GM21423 (cell line): Measurements from ENCODE around the gene CTNNB1.

Experiments used
- ATAC-seq: cut with Tn5 transposase; IDR thresholded peaks from one replicate; pipeline ENCODE4 v1.9.1; 2021; ENCODE audit warnings: mild to moderate bottlenecking, moderate library complexity; ENCODE audit not compliant: unreplicated experiment

CTNNB1 gene

GRCh38 chr3:41213588-41213987 lies 14.3 kb downstream of the CTNNB1 start:
- no peak for ATAC-seq

DNA sequence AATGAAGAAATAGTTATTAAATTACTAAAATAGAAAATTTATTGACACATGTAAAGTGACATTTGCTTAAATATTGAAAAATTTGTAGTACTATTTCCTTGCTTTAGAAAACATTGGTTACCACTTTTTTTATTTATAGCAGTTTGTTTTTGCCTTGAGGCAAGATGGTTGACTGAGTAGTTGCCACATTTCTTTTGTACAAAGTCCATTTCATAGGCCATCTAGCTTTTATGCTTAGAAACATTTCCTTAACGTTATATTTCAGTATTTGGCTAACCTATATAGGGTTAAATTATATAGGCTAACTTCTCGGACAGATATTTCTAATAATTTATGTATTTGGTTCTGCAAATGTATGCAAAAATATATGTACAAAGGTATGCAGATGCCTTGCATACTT lies 17.1 kb downstream of the CTNNB1 start:
- ATAC-seq: no peak

GRCh38 chr3:41216993-41217392 lies 17.7 kb downstream of the CTNNB1 start:
- ATAC-seq: no peak

DNA sequence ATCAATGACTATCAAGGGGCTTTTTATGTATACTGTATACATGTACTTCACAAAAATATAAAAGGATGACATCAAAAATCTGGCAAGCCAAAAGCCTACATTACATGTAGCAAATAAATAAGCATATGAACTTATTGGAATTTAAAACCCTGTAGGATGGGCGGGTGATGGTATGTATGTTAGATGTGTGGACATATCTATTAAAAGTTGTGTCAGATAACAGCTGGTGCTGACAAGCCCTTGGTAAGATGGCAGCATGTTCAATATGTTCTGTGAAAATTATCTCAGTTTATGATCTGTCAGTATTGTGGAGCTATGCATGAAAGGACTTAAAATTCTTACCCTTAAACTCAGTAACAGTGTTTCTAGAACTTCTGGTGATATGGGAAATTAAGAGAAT lies 20.1 kb downstream of the CTNNB1 start:
- no peak for ATAC-seq

GRCh38 chr3:41220906-41221677 lies 21.8 kb downstream of the CTNNB1 start:
- ATAC-seq: no peak

- ATAC-seq: no peak
Measured at GRCh38 chr3:41222012-41222411, 22.7 kb downstream of the CTNNB1 start.

DNA sequence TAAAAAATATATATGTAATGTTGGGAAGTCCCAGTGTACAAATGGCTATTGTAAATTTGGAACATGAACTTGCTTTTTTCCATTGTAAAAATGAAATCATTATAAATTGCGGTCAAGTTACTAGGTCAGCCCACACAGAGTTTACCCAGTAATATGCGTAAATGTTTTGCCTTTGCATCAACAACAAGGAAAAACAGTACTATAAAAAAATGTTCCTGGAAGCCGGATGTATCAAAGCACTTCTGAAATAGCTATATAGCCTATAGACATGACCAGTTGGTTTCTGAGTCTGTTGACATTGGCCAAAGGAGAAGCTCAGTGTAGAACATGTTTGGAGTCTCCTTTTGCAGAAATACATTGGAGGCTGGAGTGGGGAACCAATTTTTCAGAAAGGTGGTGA lies 23.2 kb downstream of the CTNNB1 start:
- no peak for ATAC-seq

DNA sequence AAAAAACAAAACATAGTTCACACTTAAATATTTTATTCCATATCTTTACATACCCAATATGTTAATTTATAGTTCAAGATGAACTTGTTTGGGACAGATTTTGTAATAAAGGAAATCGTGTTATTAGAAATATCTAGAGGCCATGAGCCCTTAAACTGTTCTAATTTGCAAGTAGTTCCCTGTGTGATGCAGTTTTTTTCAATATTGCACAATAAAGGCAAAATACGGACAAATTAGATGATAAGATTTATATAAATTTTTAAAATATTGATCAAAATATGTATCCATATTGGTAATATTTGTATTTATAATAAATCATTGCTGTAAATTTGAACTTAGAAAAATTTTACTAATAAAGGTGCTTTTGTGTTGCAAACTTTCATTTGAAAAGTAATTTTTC lies 23.8 kb downstream of the CTNNB1 start:
- no peak for ATAC-seq

- ATAC-seq: no peak
Measured at GRCh38 chr3:41223691-41224090, 24.4 kb downstream of the CTNNB1 start.

DNA sequence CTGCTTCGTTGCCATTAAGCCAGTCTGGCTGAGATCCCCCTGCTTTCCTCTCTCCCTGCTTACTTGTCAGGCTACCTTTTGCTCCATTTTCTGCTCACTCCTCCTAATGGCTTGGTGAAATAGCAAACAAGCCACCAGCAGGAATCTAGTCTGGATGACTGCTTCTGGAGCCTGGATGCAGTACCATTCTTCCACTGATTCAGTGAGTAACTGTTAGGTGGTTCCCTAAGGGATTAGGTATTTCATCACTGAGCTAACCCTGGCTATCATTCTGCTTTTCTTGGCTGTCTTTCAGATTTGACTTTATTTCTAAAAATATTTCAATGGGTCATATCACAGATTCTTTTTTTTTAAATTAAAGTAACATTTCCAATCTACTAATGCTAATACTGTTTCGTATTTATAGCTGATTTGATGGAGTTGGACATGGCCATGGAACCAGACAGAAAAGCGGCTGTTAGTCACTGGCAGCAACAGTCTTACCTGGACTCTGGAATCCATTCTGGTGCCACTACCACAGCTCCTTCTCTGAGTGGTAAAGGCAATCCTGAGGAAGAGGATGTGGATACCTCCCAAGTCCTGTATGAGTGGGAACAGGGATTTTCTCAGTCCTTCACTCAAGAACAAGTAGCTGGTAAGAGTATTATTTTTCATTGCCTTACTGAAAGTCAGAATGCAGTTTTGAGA lies 25.0 kb downstream of the CTNNB1 start:
- ATAC-seq: no peak

DNA sequence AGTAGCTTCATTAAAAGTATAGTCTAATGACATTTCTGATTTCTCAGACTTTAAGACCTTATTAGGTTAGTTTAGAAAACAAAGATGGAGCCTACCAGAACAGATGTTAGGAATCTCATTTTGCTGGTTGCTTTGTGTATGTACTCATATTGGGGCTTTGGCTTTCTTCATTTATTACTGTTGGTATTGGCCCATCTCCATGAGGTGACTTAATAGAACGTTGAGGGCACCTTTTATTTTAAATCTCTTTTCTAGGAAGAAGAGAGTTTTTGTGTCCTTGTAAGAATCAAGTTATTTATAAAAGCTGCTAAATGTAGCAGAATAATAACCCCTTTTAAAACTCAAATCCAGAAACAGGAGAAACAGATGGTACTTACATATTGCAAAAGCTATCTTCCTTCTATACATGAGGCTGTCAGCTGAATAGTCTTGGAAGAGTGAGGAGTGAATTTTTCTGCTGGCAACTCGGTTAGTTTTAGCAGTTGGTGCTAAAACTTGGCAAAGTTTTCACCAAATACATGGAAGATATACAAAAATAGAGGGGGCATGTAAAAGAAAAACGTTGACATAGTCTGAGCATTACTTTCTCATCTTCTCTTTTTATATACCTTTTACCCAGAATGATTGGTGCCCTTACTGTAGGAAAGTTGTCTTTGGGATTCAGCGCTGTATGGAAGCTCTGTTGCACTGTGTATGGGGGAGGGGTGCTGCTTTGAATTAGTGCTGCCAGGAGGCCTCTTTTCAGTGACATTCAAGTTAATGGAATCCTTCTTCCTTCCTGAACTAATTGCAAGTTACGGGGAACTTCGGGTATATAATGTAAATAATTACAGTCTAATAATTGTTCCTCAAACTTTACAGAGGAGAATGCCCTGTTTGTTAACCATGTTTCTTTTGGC lies 35.8 kb downstream of the CTNNB1 start:
- no peak for ATAC-seq

- ATAC-seq: no peak
Measured at GRCh38 chr3:41236228-41236627, 36.9 kb downstream of the CTNNB1 start.

- no peak for ATAC-seq
Measured at GRCh38 chr3:41237907-41238306, 38.6 kb downstream of the CTNNB1 start.

DNA sequence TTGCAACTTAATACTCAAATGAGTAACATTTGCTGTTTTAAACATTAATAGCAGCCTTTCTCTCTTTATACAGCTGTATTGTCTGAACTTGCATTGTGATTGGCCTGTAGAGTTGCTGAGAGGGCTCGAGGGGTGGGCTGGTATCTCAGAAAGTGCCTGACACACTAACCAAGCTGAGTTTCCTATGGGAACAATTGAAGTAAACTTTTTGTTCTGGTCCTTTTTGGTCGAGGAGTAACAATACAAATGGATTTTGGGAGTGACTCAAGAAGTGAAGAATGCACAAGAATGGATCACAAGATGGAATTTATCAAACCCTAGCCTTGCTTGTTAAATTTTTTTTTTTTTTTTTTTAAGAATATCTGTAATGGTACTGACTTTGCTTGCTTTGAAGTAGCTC lies 40.3 kb downstream of the CTNNB1 start:
- no peak for ATAC-seq

DNA sequence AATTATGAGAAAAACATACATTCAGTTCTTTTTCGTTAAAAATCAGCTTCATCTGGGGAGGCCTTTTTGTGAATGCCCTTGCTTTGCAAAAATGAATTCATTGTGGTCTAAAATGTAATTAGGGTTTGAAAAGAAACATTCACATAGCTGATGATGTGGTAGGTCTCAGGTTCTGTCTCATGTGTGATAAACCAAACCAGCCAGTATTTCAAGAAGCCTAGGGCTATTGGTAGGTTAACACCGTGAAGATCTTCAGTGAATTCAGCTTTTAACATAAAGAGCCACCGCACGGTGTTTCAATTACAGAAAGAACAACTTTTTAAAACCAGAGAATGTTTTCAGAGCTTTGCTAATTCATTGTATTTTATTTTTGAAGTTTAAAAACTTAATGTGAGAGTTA lies 41.9 kb downstream of the CTNNB1 start:
- ATAC-seq: no peak

GRCh38 chr3:41241800-41242571 lies 42.7 kb downstream of the CTNNB1 start:
- no peak for ATAC-seq

GRCh38 chr3:41243183-41243582 lies 43.9 kb downstream of the CTNNB1 start:
- no peak for ATAC-seq

- ATAC-seq: no peak
Measured at GRCh38 chr3:41244620-41245336, 45.5 kb downstream of the CTNNB1 start.

DNA sequence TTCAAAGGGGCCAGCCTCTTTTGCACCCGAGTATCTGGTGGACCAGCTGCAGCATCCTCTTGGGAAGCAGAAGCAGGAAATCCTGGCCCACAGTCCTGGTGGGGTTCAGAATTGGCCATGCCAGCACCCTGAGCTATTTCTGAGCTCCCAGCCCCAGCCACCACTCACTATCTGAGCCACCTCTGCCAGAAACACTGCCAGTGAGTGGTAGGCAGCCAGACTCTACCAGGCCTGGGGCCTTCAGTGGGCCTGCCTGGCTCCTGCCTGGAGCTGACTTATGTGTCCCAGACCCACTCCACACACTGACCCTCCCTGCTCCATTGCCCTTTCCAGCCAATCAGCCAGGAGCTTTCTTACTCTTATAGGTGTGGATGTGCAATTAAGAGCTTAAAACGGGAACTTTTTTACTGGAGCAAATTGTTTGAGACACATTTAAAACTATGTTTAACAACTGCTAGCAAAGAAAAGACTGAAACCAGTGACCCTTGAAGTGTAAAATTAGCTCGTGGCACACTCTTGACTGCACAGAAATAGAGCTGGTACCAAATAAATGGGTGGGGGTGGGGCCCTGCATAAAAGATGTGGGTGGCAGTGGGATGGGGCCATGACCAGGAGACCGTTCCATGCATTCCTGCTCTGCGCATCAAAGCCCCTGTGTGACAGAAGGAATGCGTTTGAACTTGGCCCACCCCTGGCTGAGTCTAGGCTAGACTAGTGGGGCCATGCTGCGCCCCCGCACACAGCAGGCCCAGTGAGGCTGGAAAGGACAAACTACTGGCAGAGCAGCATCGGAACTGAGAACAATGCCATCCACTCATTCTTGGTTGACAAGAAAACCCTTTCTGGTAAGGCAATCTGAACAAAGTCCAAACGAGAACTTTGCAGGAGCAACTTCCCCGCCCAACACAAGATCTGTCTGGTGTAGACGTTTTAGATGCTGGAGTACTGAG lies 48.0 kb downstream of the CTNNB1 start:
- ATAC-seq: no peak
